HG03354 (cell line): Measurements from ENCODE around the gene SLC22A15.
"Not testable (repeated sequence)": the region's sequence is repeated elsewhere in the genome, so short reads cannot be mapped to it uniquely, and the experiment has no call there.

Experiments used
- ATAC-seq: cut with Tn5 transposase; IDR thresholded peaks from one replicate; pipeline ENCODE4 v1.9.1; 2021; ENCODE audit warnings: mild to moderate bottlenecking; ENCODE audit not compliant: unreplicated experiment, poor library complexity, severe bottlenecking

Gene SLC22A15

DNA sequence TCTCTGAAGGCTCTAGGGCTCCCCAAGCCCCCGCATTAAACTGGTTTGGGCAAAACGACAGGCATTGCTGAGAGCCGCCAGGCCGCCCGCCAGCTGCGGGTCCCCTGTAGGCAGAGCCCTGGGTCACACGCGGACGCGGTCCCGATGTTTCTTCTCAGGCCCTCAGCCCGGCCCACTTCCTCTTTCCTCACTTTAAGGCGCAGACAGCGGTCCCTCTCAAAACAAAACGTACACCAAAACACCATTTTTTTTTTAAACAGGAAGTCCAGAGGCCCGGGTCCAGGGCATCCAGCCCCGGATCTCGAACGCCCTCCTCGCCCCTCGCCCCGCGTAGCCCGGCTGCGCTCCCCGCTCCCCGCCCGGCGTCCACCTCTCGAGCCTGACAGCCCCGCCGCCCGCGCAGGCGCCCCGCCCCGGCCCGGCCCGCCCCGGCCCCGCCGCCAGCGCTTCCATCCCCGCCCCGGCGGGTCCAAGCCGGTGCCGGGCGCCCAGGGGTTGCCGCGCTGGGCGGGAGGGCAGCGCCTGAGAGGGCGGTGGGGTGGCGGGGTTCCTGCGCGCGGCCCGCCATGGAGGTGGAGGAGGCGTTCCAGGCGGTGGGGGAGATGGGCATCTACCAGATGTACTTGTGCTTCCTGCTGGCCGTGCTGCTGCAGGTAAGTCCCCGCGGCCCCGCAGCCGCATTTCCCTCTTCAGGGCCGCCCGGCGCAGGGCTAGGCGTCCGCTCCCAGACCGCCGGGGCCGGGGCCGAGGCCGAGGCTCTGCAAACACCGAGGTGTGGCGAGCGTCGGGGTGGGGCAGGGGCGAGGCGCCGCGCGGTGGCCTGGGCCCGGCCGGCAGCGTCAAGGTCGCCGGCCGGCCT, at the start of gene SLC22A15:
Gene SLC22A15, plus strand, starts transcription at position 452 of the 859 bp plus-strand sequence. Its CDS starts 115 bp downstream, at position 567.
- peak; percentile 92 for ATAC-seq

- no peak for ATAC-seq
Observed at GRCh38 chr1:115927971-115928370, 48.3 kb upstream of the SLC22A15 start.

DNA sequence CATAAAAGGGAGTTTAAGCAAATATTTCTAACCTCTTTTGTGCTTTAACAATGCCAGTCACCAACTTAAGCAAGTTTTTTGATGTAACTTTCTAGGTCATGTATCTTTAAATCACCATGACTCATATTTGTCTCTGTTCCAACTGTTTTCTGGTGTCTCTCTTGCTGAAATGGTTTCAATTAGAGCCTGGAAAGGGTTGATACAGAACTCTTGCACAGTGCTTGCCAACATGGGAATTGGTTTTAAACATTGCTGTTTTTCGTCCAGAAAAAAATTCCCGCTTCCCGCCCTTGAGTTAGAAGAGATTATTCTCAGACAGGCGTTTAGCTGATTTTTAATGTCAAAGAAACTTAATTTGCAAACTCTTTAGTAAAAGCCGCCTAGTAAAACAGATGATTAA, 46.4 kb upstream of the SLC22A15 start:
- ATAC-seq: no peak

DNA sequence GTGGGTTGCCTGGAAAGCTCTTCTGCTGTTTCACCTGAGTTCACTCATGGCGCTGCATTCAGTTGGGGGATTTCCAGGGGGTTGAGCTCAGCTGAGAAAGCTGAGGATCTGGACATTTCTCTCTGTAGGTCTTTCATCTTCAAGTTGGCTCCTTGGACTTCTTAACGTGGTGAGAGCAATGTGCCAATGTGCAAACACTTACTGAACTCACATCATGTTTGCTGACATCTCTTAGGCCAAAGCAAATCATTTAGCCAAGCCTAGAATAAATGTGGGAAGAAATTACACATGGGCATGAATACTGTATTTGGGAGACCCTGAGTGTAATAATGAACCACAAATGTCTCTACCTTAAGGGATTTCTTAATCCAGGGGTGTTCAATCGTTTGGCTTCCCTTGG, 42.7 kb upstream of the SLC22A15 start:
- no peak for ATAC-seq

DNA sequence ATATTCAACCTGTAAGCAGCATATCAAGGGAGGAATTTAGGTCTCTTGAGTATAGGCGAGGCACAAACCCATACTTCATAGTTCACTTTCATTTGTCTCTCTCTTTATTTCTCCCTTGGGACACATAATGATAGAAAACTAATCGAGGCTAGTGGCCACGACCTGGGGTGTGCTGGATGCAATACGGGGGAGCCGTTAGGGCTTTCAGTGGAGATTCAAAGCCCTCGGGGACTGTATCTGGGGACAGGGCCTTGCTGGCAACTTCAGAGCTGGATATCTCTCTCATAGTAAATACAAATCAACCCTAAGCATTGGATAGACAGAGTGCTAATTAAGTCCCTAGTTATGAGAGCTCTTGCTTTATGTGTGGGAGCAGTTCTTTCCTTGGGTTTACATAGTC, 36.9 kb upstream of the SLC22A15 start:
- ATAC-seq: no peak

DNA sequence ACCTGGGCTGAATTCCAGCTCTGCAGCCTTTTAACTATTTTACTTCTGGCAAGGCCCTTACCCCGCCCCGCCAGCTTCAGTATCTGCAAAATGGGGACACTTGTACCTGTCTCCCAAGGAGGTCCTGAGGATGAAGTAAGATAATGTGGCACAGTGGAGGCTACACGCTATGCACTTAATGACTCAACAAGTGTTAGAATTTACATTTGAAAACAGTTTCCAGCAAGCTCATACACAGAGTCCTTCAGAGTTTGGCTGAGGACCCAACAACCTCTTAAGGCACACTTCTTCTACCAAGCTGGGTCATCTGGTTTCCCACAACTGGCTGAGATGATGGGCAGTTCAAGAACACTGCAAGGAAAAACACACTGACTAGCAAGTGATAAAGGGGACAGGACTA, 30.2 kb upstream of the SLC22A15 start:
- no peak for ATAC-seq

GRCh38 chr1:115949156-115949555, 27.2 kb upstream of the SLC22A15 start:
- ATAC-seq: no peak

DNA sequence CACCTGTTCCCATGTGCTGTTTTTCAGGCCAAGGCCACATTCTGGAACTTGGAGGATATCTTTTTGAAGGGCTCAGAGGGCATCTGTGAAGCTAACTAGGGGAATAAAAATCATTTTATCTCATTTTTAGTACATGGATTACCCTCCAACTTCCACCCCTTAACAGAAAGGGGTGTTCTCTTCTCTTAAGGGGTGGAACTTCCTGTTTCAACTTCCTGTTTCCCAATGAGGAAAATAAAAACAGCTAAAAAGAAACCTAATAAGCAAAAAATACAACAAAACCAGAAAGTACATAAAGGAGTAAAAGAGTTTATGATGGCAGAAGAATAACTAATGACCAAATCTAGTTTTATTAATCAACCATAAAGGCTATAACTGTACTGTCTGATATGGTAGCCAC, 24.8 kb upstream of the SLC22A15 start:
- no peak for ATAC-seq

DNA sequence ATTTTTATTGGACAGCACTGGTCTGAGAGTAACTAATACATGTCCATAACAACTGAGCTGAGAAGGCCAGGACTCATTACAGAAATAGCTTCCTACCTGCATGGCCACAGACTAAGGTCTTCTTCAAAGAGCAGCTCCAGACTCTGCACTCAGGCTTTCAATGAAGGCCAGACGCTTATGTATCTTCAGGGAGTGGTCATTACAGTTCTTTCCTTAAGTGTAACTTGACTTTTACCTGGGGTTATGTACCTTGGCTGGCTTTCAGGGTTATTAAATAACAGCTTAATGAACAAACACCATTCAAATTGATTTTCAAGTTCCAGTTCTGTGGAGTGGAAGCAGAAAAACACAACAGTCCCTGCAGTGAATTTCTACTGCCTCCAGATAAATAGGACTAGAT, 23.8 kb upstream of the SLC22A15 start:
- no peak for ATAC-seq

DNA sequence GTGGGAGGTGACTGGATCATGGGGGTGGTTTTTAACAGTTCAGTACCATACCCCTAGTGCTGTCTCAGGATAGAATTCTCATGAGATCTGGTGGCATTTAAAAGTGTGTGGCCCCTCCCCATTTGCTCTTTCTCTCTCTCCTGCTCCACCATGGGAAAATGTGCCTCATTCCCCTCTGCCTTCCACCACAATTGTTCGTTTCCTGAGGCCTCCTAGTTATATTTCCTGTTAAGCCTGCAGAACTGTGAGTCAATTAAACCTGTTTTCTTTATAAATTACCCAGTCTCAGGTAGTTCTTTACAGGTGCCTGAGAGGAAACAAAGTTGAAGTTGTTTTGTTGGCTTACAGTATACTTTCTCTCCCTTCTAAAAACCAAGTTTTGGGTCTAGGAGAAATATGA, 23.1 kb upstream of the SLC22A15 start:
- ATAC-seq: no peak

- ATAC-seq: no peak
Observed at GRCh38 chr1:115954684-115955083, 21.6 kb upstream of the SLC22A15 start.

- ATAC-seq: no peak
Observed at GRCh38 chr1:115955228-115955627, 21.1 kb upstream of the SLC22A15 start.

- no peak for ATAC-seq
Observed at GRCh38 chr1:115958866-115959265, 17.4 kb upstream of the SLC22A15 start.

DNA sequence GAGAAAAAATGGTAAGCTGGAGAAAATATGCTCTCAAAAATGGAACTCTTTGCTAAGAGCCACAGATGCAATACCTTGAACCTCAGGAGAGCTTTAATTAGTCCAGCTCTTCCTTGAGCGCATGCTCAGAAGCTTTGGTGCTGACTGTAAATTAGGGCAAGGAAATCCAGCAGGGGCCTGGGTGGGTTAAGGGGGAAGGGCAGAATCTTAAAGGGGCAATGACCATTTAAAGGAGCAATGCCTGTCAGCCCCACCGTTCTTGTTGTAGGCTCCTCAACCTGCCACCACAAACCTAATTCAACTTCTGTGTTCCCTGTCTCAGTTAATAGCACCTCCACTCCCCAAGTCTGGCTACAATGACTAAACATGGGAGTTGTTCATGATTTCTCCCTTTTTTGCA, 6.8 kb upstream of the SLC22A15 start:
- ATAC-seq: no peak

GRCh38 chr1:115971778-115972177, 4.5 kb upstream of the SLC22A15 start:
- not testable (repeated sequence) for ATAC-seq

GRCh38 chr1:115973154-115973553, 3.2 kb upstream of the SLC22A15 start:
- ATAC-seq: no peak

DNA sequence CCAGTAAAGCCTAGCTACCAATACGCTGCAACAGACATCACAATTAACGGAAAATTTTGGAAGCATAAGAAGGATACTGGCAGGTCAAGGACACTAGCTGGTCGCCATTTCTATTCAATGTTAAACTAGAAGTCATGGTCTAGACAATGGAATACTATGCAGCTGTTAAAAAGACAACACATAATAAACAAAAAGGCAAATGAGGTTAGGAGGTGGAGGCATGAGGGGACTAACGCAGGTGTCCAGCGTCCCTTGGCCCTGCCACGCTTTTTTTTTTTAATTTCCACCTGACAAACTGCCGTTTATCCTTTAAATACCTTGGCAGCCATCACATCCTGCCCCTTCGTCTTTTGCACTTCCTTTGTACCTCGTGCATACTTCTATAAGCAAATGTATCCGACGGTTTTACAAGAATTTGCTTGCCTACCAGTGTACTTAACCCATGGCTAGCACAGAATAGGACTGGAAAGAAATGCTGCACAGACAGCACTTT, 698 bp upstream of the SLC22A15 start:
- ATAC-seq: no peak

DNA sequence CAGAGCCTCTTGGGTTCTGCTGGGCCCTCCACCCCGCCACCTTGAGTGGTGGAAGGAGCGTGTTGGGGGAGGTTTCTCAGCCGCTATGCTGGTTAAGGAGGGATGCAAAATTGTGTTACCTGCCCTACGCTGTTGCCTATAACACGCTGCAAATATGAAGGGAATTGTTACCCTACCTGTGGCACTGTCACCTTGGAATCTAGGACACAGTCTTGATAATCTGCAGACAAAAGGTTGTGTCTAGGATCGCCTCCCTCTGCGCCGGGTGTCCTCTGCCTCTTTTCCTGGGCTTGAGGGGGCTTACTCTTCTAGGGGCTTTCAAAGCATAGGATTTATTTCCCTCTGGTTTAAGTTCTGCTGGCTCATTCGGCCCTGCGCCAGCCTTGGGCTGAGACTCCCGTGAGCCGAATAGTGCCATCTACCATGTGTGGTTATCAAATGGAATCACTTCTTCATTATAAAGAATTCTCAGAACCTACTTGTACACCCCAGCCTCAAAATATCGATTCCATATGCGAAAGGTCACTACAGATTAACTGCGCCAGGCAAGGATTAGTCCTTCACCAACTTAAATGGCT, 697 bp downstream of the SLC22A15 start:
- ATAC-seq: peak; percentile 26

GRCh38 chr1:115977499-115978258, 1.4 kb downstream of the SLC22A15 start:
- ATAC-seq: no peak

DNA sequence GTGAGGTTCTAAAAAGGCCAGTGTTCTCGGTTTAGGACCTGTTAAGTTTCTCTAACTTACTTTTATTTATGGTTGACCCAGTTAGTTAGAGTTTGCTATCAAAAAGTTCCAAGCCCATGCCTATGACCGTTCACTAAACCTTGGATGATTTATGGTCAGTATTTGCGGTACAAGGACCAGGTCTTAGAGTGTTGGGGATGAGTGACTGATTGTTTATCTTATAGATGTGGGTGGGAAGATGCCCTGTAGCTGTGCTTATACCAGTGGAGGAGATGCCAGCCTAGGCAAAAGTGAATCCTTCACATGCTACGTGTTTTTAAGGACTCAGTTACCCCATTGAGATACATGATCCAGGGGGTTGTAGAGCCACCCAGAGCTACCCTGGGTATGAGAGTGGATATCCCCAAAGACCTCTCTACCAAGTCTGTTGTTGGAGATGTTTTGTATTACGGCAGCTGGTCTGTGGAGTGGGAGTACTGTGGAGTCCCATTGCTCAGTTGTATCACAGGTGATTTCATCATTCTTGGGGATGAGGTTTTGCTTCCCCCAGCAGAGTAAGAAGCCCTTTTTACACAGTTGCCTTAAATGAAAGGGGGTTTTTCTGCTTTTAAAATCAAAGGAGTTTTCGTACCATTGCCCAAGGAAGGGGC, 2.1 kb downstream of the SLC22A15 start:
- ATAC-seq: no peak
